ENCODE results near the gene KCNQ1. TPM values are rescaled to one million over a fixed set of nuclear protein-coding genes. Genes with fewer than 3 reads are reported as not detected.

KCNQ1 gene
- polyA plus RNA-seq, 1 donor from 2014 or later: not detected

- TF ChIP-seq EP300 (conservative IDR thresholded peaks at IDR 0.05; ENCODE audit: poor library complexity, severe bottlenecking): no peak
- no peak for TF ChIP-seq REST (IDR thresholded peaks at IDR 0.05; ENCODE audit: borderline replicate concordance)
- TF ChIP-seq SMC3 (conservative IDR thresholded peaks at IDR 0.05; ENCODE audit: poor library complexity): no peak
- no peak for TF ChIP-seq TAF1 (IDR thresholded peaks at IDR 0.05; ENCODE audit: low read depth)
- no peak for TF ChIP-seq RAD21 (conservative IDR thresholded peaks at IDR 0.05)
- TF ChIP-seq MXI1 (conservative IDR thresholded peaks at IDR 0.05; ENCODE audit: poor library complexity, severe bottlenecking): no peak
- TF ChIP-seq POLR2AphosphoS5 (IDR thresholded peaks at IDR 0.05): no peak
- TF ChIP-seq EZH2 (IDR thresholded peaks at IDR 0.05; ENCODE audit: borderline replicate concordance, insufficient read depth, low read length, poor library complexity, severe bottlenecking): no peak
- TF ChIP-seq, protein P1, sequence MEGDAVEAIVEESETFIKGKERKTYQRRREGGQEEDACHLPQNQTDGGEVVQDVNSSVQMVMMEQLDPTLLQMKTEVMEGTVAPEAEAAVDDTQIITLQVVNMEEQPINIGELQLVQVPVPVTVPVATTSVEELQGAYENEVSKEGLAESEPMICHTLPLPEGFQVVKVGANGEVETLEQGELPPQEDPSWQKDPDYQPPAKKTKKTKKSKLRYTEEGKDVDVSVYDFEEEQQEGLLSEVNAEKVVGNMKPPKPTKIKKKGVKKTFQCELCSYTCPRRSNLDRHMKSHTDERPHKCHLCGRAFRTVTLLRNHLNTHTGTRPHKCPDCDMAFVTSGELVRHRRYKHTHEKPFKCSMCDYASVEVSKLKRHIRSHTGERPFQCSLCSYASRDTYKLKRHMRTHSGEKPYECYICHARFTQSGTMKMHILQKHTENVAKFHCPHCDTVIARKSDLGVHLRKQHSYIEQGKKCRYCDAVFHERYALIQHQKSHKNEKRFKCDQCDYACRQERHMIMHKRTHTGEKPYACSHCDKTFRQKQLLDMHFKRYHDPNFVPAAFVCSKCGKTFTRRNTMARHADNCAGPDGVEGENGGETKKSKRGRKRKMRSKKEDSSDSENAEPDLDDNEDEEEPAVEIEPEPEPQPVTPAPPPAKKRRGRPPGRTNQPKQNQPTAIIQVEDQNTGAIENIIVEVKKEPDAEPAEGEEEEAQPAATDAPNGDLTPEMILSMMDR (IDR thresholded peaks at IDR 0.05; ENCODE audit: poor library complexity, severe bottlenecking): no peak
- Histone ChIP-seq H3K27me3 (ENCODE audit: insufficient read depth, low read depth, low read length) (no peaks in the 10 kb centered on the region), H3K9ac (ENCODE audit: low read length) (no peak overlapping the region)
These were observed 147.0 kb downstream of the KCNQ1 start for GRCh38 chr11:2591805-2592204.

DNA sequence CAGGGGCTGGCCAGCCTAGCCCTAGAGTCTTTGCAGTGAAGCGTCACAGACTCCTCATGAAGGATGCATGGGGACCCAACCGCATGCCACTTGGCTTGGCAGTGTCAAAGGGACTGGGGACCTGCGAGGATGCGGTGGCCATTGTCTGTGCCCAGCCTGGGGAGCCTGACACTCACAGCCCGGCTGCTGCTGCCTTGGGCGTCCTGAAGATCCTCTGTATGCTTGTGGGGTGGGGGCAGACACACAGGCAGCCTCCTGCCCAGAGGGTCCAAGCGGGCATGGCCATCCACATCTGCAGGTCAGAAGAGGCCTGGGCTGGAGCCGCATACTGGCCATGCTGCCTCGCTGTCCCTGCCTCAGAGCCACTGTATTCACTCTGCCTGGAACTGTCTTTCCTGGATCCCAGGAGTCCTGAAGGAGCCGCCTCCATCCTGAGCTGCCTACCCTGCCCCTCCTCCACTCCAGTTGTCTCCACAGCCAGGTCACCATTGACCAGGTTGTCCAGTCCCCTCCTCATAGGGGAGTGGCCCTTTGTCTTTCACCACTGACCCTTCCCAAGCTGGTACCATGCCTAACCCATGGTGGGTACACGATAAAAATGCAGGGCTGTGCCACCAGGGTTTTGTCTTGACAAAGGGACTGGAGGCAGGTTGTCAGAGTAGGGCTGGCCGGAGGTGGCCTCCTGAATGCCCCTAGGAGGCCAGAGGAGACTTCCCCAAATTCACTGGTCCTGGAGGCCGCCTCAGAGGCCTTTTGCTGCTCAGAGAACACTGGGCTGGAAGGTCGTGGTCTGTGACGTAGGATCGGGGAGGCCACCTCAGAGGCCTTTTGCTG lies 148.0 kb downstream of the KCNQ1 start:
- H3K36me3 ChIP-seq (ENCODE audit: insufficient read depth, low read length): no peaks in the 10 kb centered on the region
- H3K9me3 ChIP-seq (ENCODE audit: low read length): peaks cover 9% of the 10 kb centered on the region
- H3K9ac ChIP-seq (ENCODE audit: low read length): no peak overlapping the region
- TF ChIP-seq TAF1 (IDR thresholded peaks at IDR 0.05; ENCODE audit: low read depth) (no peak), SMC3 (conservative IDR thresholded peaks at IDR 0.05; ENCODE audit: poor library complexity) (no peak), EP300 (conservative IDR thresholded peaks at IDR 0.05; ENCODE audit: poor library complexity, severe bottlenecking) (no peak), POLR2AphosphoS5 (IDR thresholded peaks at IDR 0.05) (no peak), MXI1 (conservative IDR thresholded peaks at IDR 0.05; ENCODE audit: poor library complexity, severe bottlenecking) (no peak)
- H4K20me1 ChIP-seq (ENCODE audit: insufficient read depth): no peaks in the 10 kb centered on the region
- H3K27me3 ChIP-seq (ENCODE audit: insufficient read depth, low read depth, low read length): no peaks in the 10 kb centered on the region
- H3K79me2 ChIP-seq (replicated peaks; ENCODE audit: insufficient read depth, low read length): no peaks in the 10 kb centered on the region
- no peaks in the 10 kb centered on the region for H3K9me2 ChIP-seq (ENCODE audit: insufficient read depth, low read length)
- H3K4me2 ChIP-seq (ENCODE audit: low read length): no peak overlapping the region
- no peaks in the 10 kb centered on the region for H3F3A ChIP-seq (ENCODE audit: insufficient read depth, low read length, poor library complexity, severe bottlenecking)
- no peak overlapping the region for H3K27ac ChIP-seq (ENCODE audit: low read length)
- H2AFZ ChIP-seq (ENCODE audit: low read depth, low read length): no peak overlapping the region
- no peak overlapping the region for H3K4me3 ChIP-seq (ENCODE audit: low read length)

More at GRCh38 chr11:2591805-2592204, 147.0 kb downstream of the KCNQ1 start:
- Histone ChIP-seq H3K79me2 (replicated peaks; ENCODE audit: insufficient read depth, low read length) (no peaks in the 10 kb centered on the region), H3K27ac (ENCODE audit: low read length) (no peak overlapping the region), H3K4me3 (ENCODE audit: low read length) (no peak overlapping the region), H3K9me2 (ENCODE audit: insufficient read depth, low read length) (no peaks in the 10 kb centered on the region), H3K9me3 (ENCODE audit: low read length) (peaks cover 3% of the 10 kb centered on the region), H3F3A (ENCODE audit: insufficient read depth, low read length, poor library complexity, severe bottlenecking) (no peaks in the 10 kb centered on the region), H3K36me3 (ENCODE audit: insufficient read depth, low read length) (no peaks in the 10 kb centered on the region), H3K4me2 (ENCODE audit: low read length) (no peak overlapping the region), H4K20me1 (ENCODE audit: insufficient read depth) (no peaks in the 10 kb centered on the region), H2AFZ (ENCODE audit: low read depth, low read length) (no peak overlapping the region)

Data from neural cell (in vitro differentiated cells).